ENCODE results near the gene ANXA1. TPM values are rescaled to one million over a fixed set of nuclear protein-coding genes. Genes with fewer than 3 reads are reported as not detected.

The ANXA1 gene
- total RNA-seq, 1 experiment from 2014 or later, result 430 TPM

- no peaks in the 10 kb centered on the region for H3K27me3 ChIP-seq (replicated peaks; ENCODE audit: insufficient read depth, low read depth, low read length, poor library complexity)
- no peak for DNase-seq (ENCODE audit: low spot score)
- intact Hi-C loops (cut with micrococcal nuclease; ENCODE audit: unreplicated experiment), result no loop called here
- H3K4me1 ChIP-seq (ENCODE audit: insufficient read depth, low read length, poor library complexity, severe bottlenecking), result peaks cover 4% of the 10 kb centered on the region
- H3K4me3 ChIP-seq (ENCODE audit: low read depth, low read length, poor library complexity, severe bottlenecking), result no peak overlapping the region
- H3K27ac ChIP-seq (ENCODE audit: low read depth, low read length, poor library complexity, severe bottlenecking), result no peak overlapping the region
- no peaks in the 10 kb centered on the region for H3K36me3 ChIP-seq (ENCODE audit: insufficient read depth, low read length, poor library complexity, severe bottlenecking)
- POLR2A ChIA-PET (ENCODE audit: low non-redundant PET), result no interaction called here
- CTCF ChIA-PET, result no interaction called here
- no peaks in the 10 kb centered on the region for H3K9me3 ChIP-seq (ENCODE audit: low read depth, low read length, poor library complexity, severe bottlenecking)
- no TSS peak for BruUV-seq (replicated peaks)
- no peak for TF ChIP-seq EZH2 (IDR thresholded peaks at IDR 0.05; ENCODE audit: borderline replicate concordance, low read depth, low read length, poor library complexity, severe bottlenecking)
- no peak for TF ChIP-seq CTCF (conservative IDR thresholded peaks at IDR 0.05; ENCODE audit: low read depth, low read length)
Measured at GRCh38 chr9:73116031-73116430, 35.6 kb upstream of the ANXA1 start.

GRCh38 chr9:73116880-73117279 is 34.8 kb upstream of the ANXA1 start:
- Histone ChIP-seq H3K27ac (ENCODE audit: low read depth, low read length, poor library complexity, severe bottlenecking) (no peak overlapping the region), H3K27me3 (replicated peaks; ENCODE audit: insufficient read depth, low read depth, low read length, poor library complexity) (no peaks in the 10 kb centered on the region), H3K36me3 (ENCODE audit: insufficient read depth, low read length, poor library complexity, severe bottlenecking) (no peaks in the 10 kb centered on the region), H3K4me3 (ENCODE audit: low read depth, low read length, poor library complexity, severe bottlenecking) (no peak overlapping the region), H3K4me1 (ENCODE audit: insufficient read depth, low read length, poor library complexity, severe bottlenecking) (peaks cover 4% of the 10 kb centered on the region), H3K9me3 (ENCODE audit: low read depth, low read length, poor library complexity, severe bottlenecking) (no peaks in the 10 kb centered on the region)
- intact Hi-C loops (cut with micrococcal nuclease; ENCODE audit: unreplicated experiment), result no loop called here
- no TSS peak for BruUV-seq (replicated peaks)
- ChIA-PET POLR2A (ENCODE audit: low non-redundant PET) (no interaction called here), CTCF (no interaction called here)
- TF ChIP-seq CTCF (conservative IDR thresholded peaks at IDR 0.05; ENCODE audit: low read depth, low read length) (no peak), EZH2 (IDR thresholded peaks at IDR 0.05; ENCODE audit: borderline replicate concordance, low read depth, low read length, poor library complexity, severe bottlenecking) (no peak)
- DNase-seq (ENCODE audit: low spot score), result no peak

- no peak for TF ChIP-seq CTCF (conservative IDR thresholded peaks at IDR 0.05; ENCODE audit: low read depth, low read length)
- no peak for TF ChIP-seq EZH2 (IDR thresholded peaks at IDR 0.05; ENCODE audit: borderline replicate concordance, low read depth, low read length, poor library complexity, severe bottlenecking)
- intact Hi-C loops (cut with micrococcal nuclease; ENCODE audit: unreplicated experiment), result no loop called here
- no peaks in the 10 kb centered on the region for H3K27me3 ChIP-seq (replicated peaks; ENCODE audit: insufficient read depth, low read depth, low read length, poor library complexity)
- no peak for DNase-seq (ENCODE audit: low spot score)
- POLR2A ChIA-PET (ENCODE audit: low non-redundant PET), result no interaction called here
- BruUV-seq (replicated peaks), result no TSS peak
- H3K36me3 ChIP-seq (ENCODE audit: insufficient read depth, low read length, poor library complexity, severe bottlenecking), result no peaks in the 10 kb centered on the region
- H3K4me1 ChIP-seq (ENCODE audit: insufficient read depth, low read length, poor library complexity, severe bottlenecking), result peaks cover 4% of the 10 kb centered on the region
- no peak overlapping the region for H3K4me3 ChIP-seq (ENCODE audit: low read depth, low read length, poor library complexity, severe bottlenecking)
- CTCF ChIA-PET, result no interaction called here
- H3K27ac ChIP-seq (ENCODE audit: low read depth, low read length, poor library complexity, severe bottlenecking), result no peak overlapping the region
- H3K9me3 ChIP-seq (ENCODE audit: low read depth, low read length, poor library complexity, severe bottlenecking), result no peaks in the 10 kb centered on the region
Measured at GRCh38 chr9:73118286-73118685, 33.4 kb upstream of the ANXA1 start.
